NCI-H187 treated with DMSO at 0.1 percent for 48 hours (cell line): Measurements from ENCODE around the gene PF4V1.

Experiments
- DNase-seq: peaks from one replicate; lab custom pipeline; 2025; lab: John Stamatoyannopoulos, UW

The PF4V1 gene

GRCh38 chr4:73853246-73853704 is at the start of gene PF4V1:
Gene PF4V1 (plus strand): TSS chr4:73853296. CDS start chr4:73853363, 67 bp downstream.
- DNase-seq: no peak

GRCh38 chr4:73810191-73810590 is 42.9 kb upstream of the PF4V1 start:
- DNase-seq: no peak

- DNase-seq: no peak
Measured at GRCh38 chr4:73811841-73812240, 41.3 kb upstream of the PF4V1 start.

- DNase-seq: no peak
Measured at GRCh38 chr4:73814679-73815078, 38.4 kb upstream of the PF4V1 start.

GRCh38 chr4:73815145-73815544 is 38.0 kb upstream of the PF4V1 start:
- no peak for DNase-seq

- no peak for DNase-seq
Measured at GRCh38 chr4:73816814-73817213, 36.3 kb upstream of the PF4V1 start.

GRCh38 chr4:73817341-73817740 is 35.8 kb upstream of the PF4V1 start:
- no peak for DNase-seq

GRCh38 chr4:73821325-73821724 is 31.8 kb upstream of the PF4V1 start:
- DNase-seq: no peak

- DNase-seq: no peak
Measured at GRCh38 chr4:73822389-73822788, 30.7 kb upstream of the PF4V1 start.

GRCh38 chr4:73822812-73823504 is 30.1 kb upstream of the PF4V1 start:
- no peak for DNase-seq

- no peak for DNase-seq
Measured at GRCh38 chr4:73823760-73824159, 29.3 kb upstream of the PF4V1 start.

GRCh38 chr4:73828956-73829355 is 24.1 kb upstream of the PF4V1 start:
- DNase-seq: no peak

GRCh38 chr4:73831569-73831968 is 21.5 kb upstream of the PF4V1 start:
- DNase-seq: no peak

- no peak for DNase-seq
Measured at GRCh38 chr4:73832651-73833237, 20.4 kb upstream of the PF4V1 start.

GRCh38 chr4:73836373-73837279 is 16.5 kb upstream of the PF4V1 start, which contains the start of gene CXCL6:
Gene CXCL6 (plus strand): TSS chr4:73836678. CDS start chr4:73836751, 73 bp downstream.
- no peak for DNase-seq

- no peak for DNase-seq
Measured at GRCh38 chr4:73839071-73839470, 14.0 kb upstream of the PF4V1 start.

- no peak for DNase-seq
Measured at GRCh38 chr4:73839715-73840114, 13.4 kb upstream of the PF4V1 start.

GRCh38 chr4:73841243-73841925 is 11.7 kb upstream of the PF4V1 start:
- DNase-seq: no peak

- DNase-seq: no peak
Measured at GRCh38 chr4:73842696-73843095, 10.4 kb upstream of the PF4V1 start.

GRCh38 chr4:73843369-73843768 is 9.7 kb upstream of the PF4V1 start:
- no peak for DNase-seq

GRCh38 chr4:73844345-73844744 is 8.8 kb upstream of the PF4V1 start:
- DNase-seq: no peak

- DNase-seq: no peak
Measured at GRCh38 chr4:73844806-73845205, 8.3 kb upstream of the PF4V1 start.
